Fibroblast of lung (primary cell): ENCODE data around the gene RNF123.

Experiments
- CTCF ChIP-seq, 2 donors: IDR thresholded peaks in 1 of 2; conservative IDR thresholded peaks in 1 of 2; 1 replicate in 1 of 2; 2 replicates in 1 of 2; pipeline ENCODE4 v1.5.1; 2011 to 2012; ENCODE audit warnings: low read length in 2 of 2, control low read depth in 1 of 2, inconsistent platforms in 1 of 2, low read depth in 1 of 2, mild to moderate bottlenecking in 1 of 2
- EZH2 ChIP-seq: IDR thresholded peaks from 2 replicates; pipeline ENCODE4 v1.5.1; 2012; ENCODE audit warnings: low read length, control low read depth, mild to moderate bottlenecking; ENCODE audit errors: missing control alignments

GRCh38 chr3:49649576-49649975, 39.8 kb upstream of the RNF123 start:
- no peak for TF ChIP-seq CTCF (conservative IDR thresholded peaks at IDR 0.05 in 1 of 2, IDR thresholded peaks at IDR 0.05 in 1 of 2; ENCODE audit: low read depth in 1 of 2, low read length in 2 of 2)
- TF ChIP-seq EZH2: no peak
